Mucosa of stomach (tissue), 1 donor: ENCODE data around the gene TMEM107.

Experiments
- H3K27me3 ChIP-seq: one replicate; pipeline ENCODE4 v1.7.0; 2013; ENCODE audit warnings: mild to moderate bottlenecking, low read length; ENCODE audit not compliant: control insufficient read depth, insufficient read depth
- H3K36me3 ChIP-seq: one replicate; pipeline ENCODE4 v1.7.0; 2013; ENCODE audit warnings: low read length; ENCODE audit not compliant: control insufficient read depth, insufficient read depth
- H3K4me1 ChIP-seq: one replicate; pipeline ENCODE4 v1.7.0; 2013; ENCODE audit warnings: mild to moderate bottlenecking, low read length; ENCODE audit not compliant: control insufficient read depth, insufficient read depth
- H3K4me3 ChIP-seq: one replicate; pipeline ENCODE4 v1.7.0; 2013; ENCODE audit warnings: low read length
- H3K9ac ChIP-seq: one replicate; pipeline ENCODE4 v1.7.0; 2013; ENCODE audit warnings: mild to moderate bottlenecking, low read length, moderate library complexity
- H3K9me3 ChIP-seq: one replicate; pipeline ENCODE4 v1.7.0; 2013; ENCODE audit warnings: mild to moderate bottlenecking, low read length, moderate library complexity; ENCODE audit not compliant: control insufficient read depth
- donor health status: Pancreatic carcinoma.

Gene TMEM107

DNA sequence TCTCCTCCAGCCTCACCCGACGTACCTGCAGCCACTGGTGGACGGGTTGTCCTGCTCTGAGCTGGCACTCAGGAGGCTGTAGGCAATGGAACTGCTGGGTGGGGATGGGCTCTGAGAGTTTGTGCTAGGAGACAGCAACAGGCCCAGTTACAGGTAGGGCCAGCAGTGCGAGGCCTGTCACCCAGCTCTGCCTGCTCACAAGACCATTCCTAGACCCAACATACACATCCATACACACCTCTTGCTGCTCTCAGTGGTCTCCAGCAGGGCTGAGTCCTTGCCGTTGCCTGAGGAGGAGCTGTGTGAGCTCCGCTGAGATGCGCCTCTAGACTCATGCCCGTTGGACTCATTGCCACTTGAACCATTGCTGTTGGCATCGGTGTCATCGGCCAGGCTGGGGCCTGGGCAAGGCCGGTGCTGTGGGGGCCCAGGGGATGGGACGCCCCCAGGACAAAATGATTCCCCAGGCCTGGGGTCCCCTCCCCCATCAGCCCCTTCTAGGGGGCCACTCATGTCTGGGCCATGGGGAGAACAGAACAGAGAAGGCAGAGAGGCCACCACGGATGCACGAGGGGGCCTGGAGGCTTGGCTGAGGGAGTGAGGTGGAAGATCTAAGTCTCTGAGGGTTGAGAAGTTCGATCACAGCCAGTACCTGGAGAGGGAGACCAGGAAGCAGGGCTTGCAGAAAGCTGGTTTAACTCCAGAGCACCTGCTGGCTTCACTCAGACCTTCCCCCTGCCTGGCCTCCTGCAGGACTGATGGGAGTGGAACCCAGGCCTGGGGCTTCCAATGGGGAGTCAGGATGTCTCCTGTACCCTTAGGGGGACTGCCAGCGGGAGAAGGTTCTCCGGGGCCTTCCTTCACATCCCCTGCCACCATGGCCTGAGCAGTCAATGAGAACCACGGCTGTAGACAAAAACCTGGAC is 25.7 kb downstream of the TMEM107 start:
- Histone ChIP-seq H3K36me3 (peaks cover 47% of the 10 kb centered on the region), H3K27me3 (no peaks in the 10 kb centered on the region), H3K4me3 (no peak overlapping the region), H3K9me3 (no peaks in the 10 kb centered on the region), H3K4me1 (peaks cover 48% of the 10 kb centered on the region), H3K9ac (peak overlapping the region; percentile 50)

DNA sequence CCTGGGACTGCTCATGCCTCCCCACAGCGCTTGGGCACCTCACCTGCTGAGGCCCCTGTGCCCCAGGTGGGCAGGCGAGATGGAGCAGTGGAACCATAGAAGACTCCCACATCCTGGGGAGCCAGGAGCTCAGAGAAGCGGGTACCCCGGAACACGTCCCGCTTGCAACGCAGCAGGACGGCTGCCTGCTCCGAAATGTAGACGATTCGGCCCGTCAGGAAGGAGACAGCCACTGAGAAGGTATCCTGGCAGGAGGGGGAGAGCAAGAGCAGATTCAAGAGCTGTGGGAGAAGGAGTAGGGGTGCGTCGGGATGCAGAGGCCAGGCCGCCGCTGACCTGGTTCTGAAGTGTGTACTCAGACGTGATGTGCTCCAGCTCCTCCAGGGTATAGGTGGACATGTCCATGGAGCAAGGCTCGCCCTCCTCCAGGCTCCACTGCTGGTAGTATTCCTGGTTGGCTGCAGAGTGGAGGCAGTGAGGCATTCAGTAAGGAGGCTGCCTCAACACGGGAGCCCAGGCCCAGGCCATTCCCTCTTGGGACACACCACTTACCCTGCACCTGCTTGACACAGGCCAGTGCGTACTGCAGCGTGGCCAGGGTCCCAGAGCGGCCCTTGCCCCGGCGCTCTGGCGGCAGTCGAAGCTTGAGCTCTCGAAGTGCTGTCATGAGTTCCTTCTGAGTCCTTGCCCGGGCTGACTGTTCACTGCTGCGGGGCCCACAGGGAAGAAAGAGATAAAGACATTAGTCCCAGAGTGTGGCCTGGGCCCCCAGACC is 26.6 kb downstream of the TMEM107 start:
- no peak overlapping the region for H3K9ac ChIP-seq
- no peaks in the 10 kb centered on the region for H3K27me3 ChIP-seq
- H3K4me3 ChIP-seq: no peak overlapping the region
- H3K9me3 ChIP-seq: no peaks in the 10 kb centered on the region
- peaks cover 39% of the 10 kb centered on the region for H3K4me1 ChIP-seq
- peaks cover 48% of the 10 kb centered on the region for H3K36me3 ChIP-seq

DNA sequence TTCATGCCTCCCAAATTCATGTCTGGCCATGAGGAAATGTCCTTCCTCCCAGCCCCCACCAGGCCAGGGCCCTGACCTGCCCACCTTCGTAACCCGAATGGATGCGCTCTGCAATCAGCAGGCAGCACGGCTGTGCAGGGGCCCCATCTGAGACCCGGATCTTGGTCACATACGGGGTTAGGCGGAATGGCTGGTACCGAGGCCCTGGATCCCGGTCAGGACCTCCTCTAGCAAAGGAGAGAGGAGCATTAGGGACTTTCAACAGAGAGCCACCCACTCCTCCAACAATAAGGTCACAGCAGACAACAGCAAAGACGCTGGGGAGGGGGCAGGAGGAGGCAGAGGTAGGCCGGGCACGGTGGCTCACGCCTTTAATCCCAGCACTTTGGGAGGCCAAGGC is 27.6 kb downstream of the TMEM107 start:
- peaks cover 51% of the 10 kb centered on the region for H3K36me3 ChIP-seq

DNA sequence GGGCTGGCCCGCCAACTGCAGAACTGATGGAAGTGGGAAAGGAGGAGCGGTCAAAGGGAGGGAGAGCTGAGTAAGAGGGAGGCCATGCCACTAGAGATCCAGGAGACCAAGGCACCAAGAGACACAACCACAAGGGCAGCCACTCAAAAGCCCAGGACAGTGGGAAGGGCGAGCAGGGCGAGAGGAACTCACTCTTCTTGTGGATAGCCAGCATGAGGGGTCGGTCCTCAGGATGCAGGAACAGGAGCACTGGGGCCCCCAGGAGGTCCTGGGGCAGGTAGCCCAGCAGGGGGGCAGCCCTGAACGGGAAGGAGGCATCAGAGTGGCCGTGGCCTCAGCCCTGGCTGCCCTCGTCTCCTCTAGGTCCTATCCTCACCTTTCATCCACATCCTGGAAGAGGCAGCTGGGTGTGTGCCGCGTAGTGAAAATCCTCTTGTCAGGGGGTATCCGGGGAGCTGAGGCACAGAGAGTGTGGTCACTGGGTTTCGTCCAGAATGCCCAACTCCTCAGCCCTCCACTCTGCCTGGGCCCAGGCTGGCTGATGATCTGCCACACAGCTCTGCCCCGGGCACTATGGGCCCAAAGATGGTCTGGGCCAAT is 28.3 kb downstream of the TMEM107 start:
- Histone ChIP-seq H3K9me3 (no peaks in the 10 kb centered on the region), H3K4me3 (no peak overlapping the region), H3K27me3 (no peaks in the 10 kb centered on the region), H3K36me3 (peaks cover 51% of the 10 kb centered on the region), H3K9ac (no peak overlapping the region), H3K4me1 (peaks cover 23% of the 10 kb centered on the region)

More for the DNA sequence above, 27.6 kb downstream of the TMEM107 start:
- no peaks in the 10 kb centered on the region for H3K27me3 ChIP-seq
- peaks cover 29% of the 10 kb centered on the region for H3K4me1 ChIP-seq
- H3K9me3 ChIP-seq: no peaks in the 10 kb centered on the region
- H3K4me3 ChIP-seq: no peak overlapping the region
- no peak overlapping the region for H3K9ac ChIP-seq

DNA sequence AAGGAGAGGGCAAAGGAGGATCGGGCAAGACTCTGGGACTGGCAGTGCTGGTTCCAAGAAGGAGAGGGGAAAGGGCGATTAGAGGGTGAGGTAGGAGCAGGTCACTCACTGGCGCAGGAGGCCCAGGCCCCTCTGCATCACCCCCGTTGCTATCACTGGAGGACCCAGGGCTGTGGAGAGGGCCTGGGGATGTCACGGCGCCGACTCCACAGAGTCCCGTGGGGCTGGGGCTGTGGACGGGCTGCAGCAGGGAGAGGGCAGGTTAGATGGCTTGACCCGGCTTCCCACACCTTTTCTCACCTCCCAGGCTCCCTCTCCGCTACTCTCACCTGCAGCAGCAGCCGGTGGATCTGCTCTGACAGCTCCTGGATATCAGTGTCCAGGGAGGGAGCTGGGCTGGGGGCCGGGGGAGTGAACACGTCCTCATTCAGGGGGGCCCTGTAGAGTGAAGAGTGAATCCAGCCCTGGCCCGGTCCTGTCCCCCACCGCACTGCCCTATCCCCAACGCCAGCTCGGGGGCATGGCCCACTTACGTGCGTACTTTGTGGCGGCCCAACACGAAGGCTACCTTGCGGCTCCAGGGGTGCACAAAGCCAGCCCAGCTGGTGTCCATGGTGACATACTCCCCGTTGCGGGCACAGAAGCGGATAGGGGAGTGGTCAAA is 28.9 kb downstream of the TMEM107 start:
- no peak overlapping the region for H3K9ac ChIP-seq

DNA sequence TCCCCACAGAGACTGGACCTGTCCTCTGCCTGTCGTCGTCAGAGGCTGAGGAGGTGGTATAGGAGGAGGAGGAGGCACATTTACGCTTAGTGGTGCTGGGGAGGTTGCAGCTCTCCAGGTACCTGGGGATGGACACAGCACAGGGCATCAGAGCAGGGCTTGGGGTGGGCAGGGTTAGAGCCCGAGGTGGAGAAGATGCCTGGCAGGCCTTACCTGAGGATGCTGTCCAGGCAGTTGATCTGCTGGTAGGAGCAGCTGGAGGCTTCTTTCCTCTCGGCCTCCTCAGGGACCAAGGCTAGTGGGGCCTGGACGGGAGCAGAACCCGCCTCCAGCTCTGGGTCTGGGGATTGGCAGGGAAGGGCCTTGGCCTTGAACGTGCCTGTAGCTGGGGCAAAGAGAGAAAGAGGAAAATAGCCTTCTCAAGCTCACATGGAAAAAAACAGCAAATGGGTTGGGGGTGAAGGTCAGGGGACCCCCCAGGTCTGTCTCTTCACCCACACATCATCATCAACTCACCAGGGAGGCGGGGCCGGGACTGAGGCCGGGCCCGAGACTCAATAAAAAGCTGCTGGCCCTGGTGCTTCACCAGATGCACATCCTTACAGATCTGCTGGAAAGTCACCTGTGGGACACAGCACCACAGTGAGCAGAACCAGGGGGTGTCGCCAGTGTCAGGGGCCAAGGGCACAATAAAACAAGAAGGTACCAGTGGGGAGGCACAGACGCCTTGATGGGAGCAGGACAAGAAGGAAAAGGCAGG is 29.6 kb downstream of the TMEM107 start:
- Histone ChIP-seq H3K4me3 (no peak overlapping the region), H3K9me3 (no peaks in the 10 kb centered on the region), H3K36me3 (peaks cover 60% of the 10 kb centered on the region), H3K4me1 (peaks cover 9% of the 10 kb centered on the region), H3K27me3 (no peaks in the 10 kb centered on the region), H3K9ac (no peak overlapping the region)

More for the DNA sequence above, 28.9 kb downstream of the TMEM107 start:
- H3K36me3 ChIP-seq: peaks cover 53% of the 10 kb centered on the region
- no peaks in the 10 kb centered on the region for H3K27me3 ChIP-seq
- H3K4me3 ChIP-seq: no peak overlapping the region
- no peaks in the 10 kb centered on the region for H3K9me3 ChIP-seq
- peaks cover 16% of the 10 kb centered on the region for H3K4me1 ChIP-seq

DNA sequence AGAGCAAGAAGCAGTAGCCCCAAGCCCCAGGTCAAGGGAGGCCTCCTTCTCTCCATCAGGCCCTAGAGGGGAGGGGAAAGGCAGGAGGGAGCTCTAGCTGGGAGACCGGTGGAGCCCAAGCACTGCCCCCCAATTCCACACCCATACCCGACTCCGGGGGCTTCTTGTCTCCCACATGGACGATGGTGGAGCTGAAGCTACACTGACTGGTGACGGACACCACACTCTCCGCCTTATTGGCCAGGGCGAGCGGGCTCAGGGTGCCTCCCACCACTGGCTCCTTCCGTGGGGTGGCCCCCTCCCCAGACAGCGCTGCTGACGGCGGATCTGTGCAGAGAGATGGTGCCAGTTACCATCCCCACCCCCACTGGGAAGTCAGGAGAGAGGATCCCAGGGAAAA is 30.4 kb downstream of the TMEM107 start:
- Histone ChIP-seq H3K4me3 (no peak overlapping the region), H3K4me1 (peaks cover 4% of the 10 kb centered on the region), H3K36me3 (peaks cover 65% of the 10 kb centered on the region), H3K27me3 (no peaks in the 10 kb centered on the region), H3K9ac (no peak overlapping the region), H3K9me3 (no peaks in the 10 kb centered on the region)

DNA sequence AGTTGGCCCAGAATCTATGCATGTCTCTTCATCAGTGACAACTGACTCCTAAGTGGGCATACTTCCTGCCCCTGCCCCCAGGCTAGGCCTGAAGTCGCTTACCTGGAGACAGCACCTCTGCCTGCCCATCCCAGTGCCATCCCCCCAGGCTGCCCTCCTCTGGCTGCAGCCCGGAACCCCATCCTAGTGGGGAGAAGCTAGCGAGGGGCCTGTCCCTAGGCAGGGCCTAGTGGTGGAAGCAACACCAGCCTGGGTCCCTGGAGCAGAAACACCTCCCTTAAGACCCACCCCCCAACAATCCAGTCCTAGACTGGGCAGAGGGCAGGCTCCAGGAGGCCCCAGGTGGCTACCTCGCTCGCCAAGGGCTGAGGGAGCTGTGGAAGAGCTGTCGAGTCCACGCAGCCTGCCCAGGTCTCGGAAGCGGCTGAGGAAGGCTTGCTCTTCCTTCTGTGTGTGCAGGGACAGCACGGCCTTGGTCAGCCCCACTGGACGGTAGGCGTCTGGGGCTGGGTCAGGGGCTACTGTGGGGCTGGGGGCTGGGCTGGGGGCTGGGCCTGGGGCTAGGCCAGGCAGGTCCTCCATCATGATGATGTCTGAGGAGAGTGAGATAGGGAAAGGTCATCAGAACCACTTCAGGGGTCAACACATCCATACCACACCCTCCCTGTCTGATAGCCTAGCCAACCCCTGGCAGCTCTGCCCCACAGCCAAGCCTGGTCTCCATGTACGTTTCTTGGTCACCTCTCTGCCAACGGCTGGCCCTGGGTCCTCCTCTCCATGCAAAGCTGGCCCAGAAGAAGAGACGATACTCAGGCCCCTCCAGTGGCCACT is 31.6 kb downstream of the TMEM107 start:
- peaks cover under 1% of the 10 kb centered on the region for H3K4me1 ChIP-seq
- H3K27me3 ChIP-seq: no peaks in the 10 kb centered on the region
- H3K9ac ChIP-seq: no peak overlapping the region
- H3K9me3 ChIP-seq: no peaks in the 10 kb centered on the region
- H3K36me3 ChIP-seq: peaks cover 62% of the 10 kb centered on the region
- no peak overlapping the region for H3K4me3 ChIP-seq

DNA sequence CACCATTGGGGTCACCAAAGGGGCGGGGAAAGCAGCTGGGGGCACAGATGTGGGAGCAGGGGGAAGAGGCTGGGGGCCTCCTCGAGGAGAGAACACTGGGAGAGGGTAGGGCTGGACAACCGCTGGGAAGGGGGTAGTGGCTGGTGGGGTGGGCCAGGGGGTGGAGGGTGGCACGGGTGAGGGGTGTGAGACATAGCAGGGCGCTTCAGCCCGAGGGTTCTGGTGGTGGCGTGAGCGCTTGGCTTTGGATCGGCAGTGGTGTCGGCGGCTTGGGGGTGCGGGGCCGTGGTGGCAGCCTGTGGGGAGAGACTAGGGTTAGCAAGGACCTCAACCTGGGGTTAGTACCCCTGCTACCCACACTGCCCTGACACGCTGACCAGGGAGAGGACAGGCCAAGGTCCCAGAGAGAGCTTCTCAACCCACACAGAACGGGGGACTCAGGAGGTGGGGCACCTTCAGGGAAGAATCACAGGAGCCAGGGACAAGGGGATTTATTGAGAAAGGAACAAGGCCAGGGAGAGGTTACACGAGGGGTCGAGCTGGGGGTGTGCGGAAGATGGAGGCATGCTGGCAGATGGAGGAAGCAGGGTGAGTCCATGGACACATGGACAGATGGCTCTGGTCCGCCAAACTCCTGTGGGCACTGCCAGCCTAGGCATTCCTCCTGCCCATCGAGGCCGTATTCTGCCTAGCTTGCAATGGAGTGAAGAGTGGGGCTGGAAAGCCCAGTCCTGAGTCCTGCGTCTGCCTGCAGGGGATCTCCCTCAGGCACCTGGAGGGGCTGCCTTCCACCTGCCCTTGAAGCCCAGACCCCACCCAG is 32.4 kb downstream of the TMEM107 start:
- H3K36me3 ChIP-seq: peaks cover 56% of the 10 kb centered on the region
- no peak overlapping the region for H3K9ac ChIP-seq
- H3K4me3 ChIP-seq: no peak overlapping the region
- H3K27me3 ChIP-seq: no peaks in the 10 kb centered on the region
- H3K4me1 ChIP-seq: peaks cover 8% of the 10 kb centered on the region
- no peaks in the 10 kb centered on the region for H3K9me3 ChIP-seq

DNA sequence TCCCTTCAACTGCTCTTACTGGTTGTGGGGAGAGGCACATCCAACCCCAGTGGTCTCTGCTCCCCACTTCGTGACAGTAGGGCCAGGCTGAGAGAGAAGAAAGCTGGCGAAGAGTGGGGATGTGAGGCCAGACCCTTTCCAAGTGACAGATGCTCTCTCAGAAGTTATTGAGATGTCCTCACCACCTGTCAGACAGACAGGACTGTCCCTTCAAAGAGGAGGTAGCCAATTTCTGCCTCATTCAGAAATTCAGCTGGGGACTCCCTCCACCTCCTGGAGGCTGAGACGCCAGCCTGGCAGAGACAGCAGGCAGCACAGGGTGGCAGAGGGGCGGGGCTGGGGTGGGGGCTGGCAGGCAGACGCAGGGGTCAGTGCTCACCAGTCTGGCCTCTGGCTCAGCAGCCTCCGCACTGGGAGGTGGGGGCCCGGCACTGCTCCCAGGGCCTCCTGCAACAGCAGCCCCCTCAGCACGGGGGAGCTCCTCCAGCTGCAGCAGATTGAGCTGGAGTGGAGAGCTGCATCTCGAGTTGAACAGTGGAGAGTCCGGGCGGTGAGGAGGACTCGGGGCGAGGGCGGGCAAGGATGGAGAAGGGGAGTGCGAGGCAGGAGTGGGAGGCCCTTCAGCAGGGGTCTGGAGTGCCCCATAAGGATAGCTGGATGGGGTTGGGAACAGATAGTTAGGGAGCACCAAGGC is 33.1 kb downstream of the TMEM107 start:
- H3K27me3 ChIP-seq: no peaks in the 10 kb centered on the region
- no peak overlapping the region for H3K9ac ChIP-seq
- no peak overlapping the region for H3K4me3 ChIP-seq
- H3K36me3 ChIP-seq: peaks cover 51% of the 10 kb centered on the region
- peaks cover 16% of the 10 kb centered on the region for H3K4me1 ChIP-seq
- H3K9me3 ChIP-seq: no peaks in the 10 kb centered on the region
